Hepatocyte (in vitro differentiated cells): ENCODE measurements around the gene PRMT1. TPM values are rescaled to one million over a fixed set of nuclear protein-coding genes. Genes with fewer than 3 reads are reported as not detected.

Experiments
- DNase-seq: peaks from one replicate; pipeline ENCODE4 v3.0.0-alpha.2; 2016; ENCODE audit warnings: low spot score
- H2AFZ ChIP-seq: fragments of 200-600 bp; sonication (generic); 2 replicates; pipeline ENCODE4 v1.6.0; 2016; ENCODE audit warnings: antibody characterized with exemption, mild to moderate bottlenecking
- H3K27ac ChIP-seq: fragments of 200-600 bp; sonication (generic); 2 replicates; pipeline ENCODE4 v1.5.1; 2016; ENCODE audit warnings: mild to moderate bottlenecking
- H3K27me3 ChIP-seq: fragments of 200-600 bp; sonication (generic); 2 replicates; pipeline ENCODE4 v1.6.1; 2016
- H3K36me3 ChIP-seq: fragments of 200-600 bp; sonication (generic); replicated peaks from 2 replicates; pipeline ENCODE4 v1.5.1; 2016; ENCODE audit warnings: low read depth; ENCODE audit not compliant: insufficient read depth
- H3K4me1 ChIP-seq: fragments of 200-600 bp; sonication (generic); 2 replicates; pipeline ENCODE4 v1.5.1; 2016; ENCODE audit warnings: mild to moderate bottlenecking, moderate library complexity; ENCODE audit not compliant: insufficient read depth
- H3K4me2 ChIP-seq: fragments of 200-600 bp; sonication (generic); 2 replicates; pipeline ENCODE4 v1.6.0; 2016
- H3K4me3 ChIP-seq: fragments of 200-600 bp; sonication (generic); 2 replicates; pipeline ENCODE4 v1.5.1; 2016; ENCODE audit warnings: mild to moderate bottlenecking
- H3K79me2 ChIP-seq: fragments of 200-600 bp; sonication (generic); 2 replicates; pipeline ENCODE4 v1.6.0; 2017; ENCODE audit warnings: mild to moderate bottlenecking
- H3K9me2 ChIP-seq: fragments of 200-600 bp; sonication (generic); replicated peaks from 2 replicates; pipeline ENCODE4 v1.6.0; 2017; ENCODE audit warnings: mild to moderate bottlenecking; ENCODE audit not compliant: insufficient read depth
- H3K9me3 ChIP-seq: fragments of 200-600 bp; sonication (generic); 2 replicates; pipeline ENCODE4 v1.5.1; 2016; ENCODE audit warnings: low read depth, mild to moderate bottlenecking
- H4K20me1 ChIP-seq: fragments of 200-600 bp; sonication (generic); 2 replicates; pipeline ENCODE4 v1.6.0; 2016; ENCODE audit warnings: mild to moderate bottlenecking; ENCODE audit not compliant: insufficient read depth, poor library complexity, severe bottlenecking
- CTCF ChIP-seq: fragments of 200-600 bp; sonication (generic); IDR thresholded peaks from 2 replicates; pipeline ENCODE4 v1.5.1; 2016; ENCODE audit warnings: antibody characterized with exemption, mild to moderate bottlenecking; ENCODE audit not compliant: poor library complexity
- EZH2 ChIP-seq: fragments of 200-600 bp; sonication (generic); IDR thresholded peaks from 2 replicates; pipeline ENCODE4 v1.6.1; 2016; ENCODE audit warnings: antibody characterized with exemption, mild to moderate bottlenecking, borderline replicate concordance
- EZH2phosphoT487 ChIP-seq: fragments of 200-600 bp; sonication (generic); IDR thresholded peaks from one replicate; pipeline ENCODE4 v1.6.1; 2018; ENCODE audit warnings: antibody characterized with exemption, mild to moderate bottlenecking, low read depth, moderate library complexity; ENCODE audit not compliant: unreplicated experiment, severe bottlenecking
- WGBS: methylation state at CpG from one replicate; pipeline ENCODE4 v1.1.6; 2016; ENCODE audit warnings: low lambda C conversion rate; ENCODE audit errors: missing lambda C conversion rate; 5-methylcytosine and 5-hydroxymethylcytosine counted together
- polyA plus RNA-seq: library from polyadenylated mRNA; unstranded; fragments of >200 nt; fragmentation: Nextera tagmentation; extraction: Ambion mirVana; gene quantifications from 2 replicates; pipeline ENCODE4 v1.2.1, GENCODE V29; 2016
- total RNA-seq: library from RNA; depleted of rRNA; stranded (reverse); fragments of >200 nt; gene quantifications from 2 replicates; pipeline ENCODE4 v1.2.3, GENCODE V29; 2014

PRMT1 gene
- total and polyA plus RNA-seq, 2 experiments from 2014 or later, result 180 to 189 TPM

GRCh38 chr19:49700563-49700962, 23.5 kb downstream of the PRMT1 start:
- no peak for DNase-seq
- TF ChIP-seq EZH2, result no peak
- no peak for TF ChIP-seq EZH2phosphoT487
- no peak for TF ChIP-seq CTCF
- H4K20me1 ChIP-seq, result no peaks in the 10 kb centered on the region
- H3K4me3 ChIP-seq, result no peak overlapping the region
- H2AFZ ChIP-seq, result no peak overlapping the region
- H3K4me2 ChIP-seq, result no peak overlapping the region
- 80% methylated on average over 11 of the region's 11 CpGs for WGBS
- H3K79me2 ChIP-seq, result no peaks in the 10 kb centered on the region
- H3K9me3 ChIP-seq, result no peaks in the 10 kb centered on the region
- no peaks in the 10 kb centered on the region for H3K9me2 ChIP-seq
- H3K4me1 ChIP-seq, result no peaks in the 10 kb centered on the region
- no peaks in the 10 kb centered on the region for H3K36me3 ChIP-seq
- H3K27me3 ChIP-seq, result no peaks in the 10 kb centered on the region
- H3K27ac ChIP-seq, result no peak overlapping the region

GRCh38 chr19:49701271-49701786, 24.3 kb downstream of the PRMT1 start:
- no peak for DNase-seq
- H3K9me2 ChIP-seq, result no peaks in the 10 kb centered on the region
- TF ChIP-seq EZH2phosphoT487, result no peak
- no peak for TF ChIP-seq EZH2
- H3K36me3 ChIP-seq, result no peaks in the 10 kb centered on the region
- H3K4me1 ChIP-seq, result no peaks in the 10 kb centered on the region
- H3K9me3 ChIP-seq, result no peaks in the 10 kb centered on the region
- H3K79me2 ChIP-seq, result no peaks in the 10 kb centered on the region
- H3K4me2 ChIP-seq, result no peak overlapping the region
- H3K4me3 ChIP-seq, result no peak overlapping the region
- H3K27ac ChIP-seq, result no peak overlapping the region
- no peaks in the 10 kb centered on the region for H4K20me1 ChIP-seq
- H2AFZ ChIP-seq, result no peak overlapping the region
- H3K27me3 ChIP-seq, result no peaks in the 10 kb centered on the region
- WGBS, result 93% methylated on average over 27 of the region's 40 CpGs

- 95% methylated on average over 22 of the region's 22 CpGs for WGBS
- Histone ChIP-seq H3K79me2 (no peaks in the 10 kb centered on the region), H3K9me3 (no peaks in the 10 kb centered on the region), H3K4me2 (no peak overlapping the region), H3K4me3 (no peak overlapping the region), H3K27ac (no peak overlapping the region), H2AFZ (no peak overlapping the region), H3K4me1 (no peaks in the 10 kb centered on the region), H3K36me3 (no peaks in the 10 kb centered on the region), H4K20me1 (no peaks in the 10 kb centered on the region), H3K9me2 (no peaks in the 10 kb centered on the region), H3K27me3 (no peaks in the 10 kb centered on the region)
- no peak for DNase-seq
- TF ChIP-seq EZH2phosphoT487, result no peak
- TF ChIP-seq CTCF, result no peak
- no peak for TF ChIP-seq EZH2
Observed at GRCh38 chr19:49704888-49705642, 28.0 kb downstream of the PRMT1 start.

GRCh38 chr19:49705919-49706318, 28.8 kb downstream of the PRMT1 start:
- no peak overlapping the region for H3K4me2 ChIP-seq
- H3K27ac ChIP-seq, result no peak overlapping the region
- no peak for DNase-seq
- H2AFZ ChIP-seq, result no peak overlapping the region
- no peaks in the 10 kb centered on the region for H3K79me2 ChIP-seq
- TF ChIP-seq EZH2phosphoT487 (no peak), CTCF (no peak), EZH2 (no peak)
- WGBS, result 94% methylated on average over 16 of the region's 16 CpGs
- no peaks in the 10 kb centered on the region for H3K36me3 ChIP-seq
- H3K9me2 ChIP-seq, result no peaks in the 10 kb centered on the region
- H3K4me3 ChIP-seq, result no peak overlapping the region
- no peaks in the 10 kb centered on the region for H4K20me1 ChIP-seq
- H3K27me3 ChIP-seq, result no peaks in the 10 kb centered on the region
- no peaks in the 10 kb centered on the region for H3K4me1 ChIP-seq
- H3K9me3 ChIP-seq, result no peaks in the 10 kb centered on the region
